MM.1S (cell line): ENCODE results near the gene CD9.

Experiments used
- EZH2 ChIP-seq: fragments of 300-600 bp; sonication (generic); optimal IDR thresholded peaks from 2 replicates; pipeline ENCODE3; 2017; ENCODE audit warnings: low read depth, mild to moderate bottlenecking, antibody characterized with exemption, low read length, mixed read lengths
- EZH2phosphoT487 ChIP-seq: fragments of 300-600 bp; sonication (generic); IDR thresholded peaks from 2 replicates; pipeline ENCODE4 v1.6.1; 2018; ENCODE audit warnings: antibody characterized with exemption, low read length
- TF ChIP-seq, protein P1 (sequence below): fragments of 300-600 bp; sonication (generic); IDR thresholded peaks from 2 replicates; pipeline ENCODE4 v1.5.1; 2016; ENCODE audit warnings: antibody characterized with exemption, low read length, mixed read lengths

DNA sequence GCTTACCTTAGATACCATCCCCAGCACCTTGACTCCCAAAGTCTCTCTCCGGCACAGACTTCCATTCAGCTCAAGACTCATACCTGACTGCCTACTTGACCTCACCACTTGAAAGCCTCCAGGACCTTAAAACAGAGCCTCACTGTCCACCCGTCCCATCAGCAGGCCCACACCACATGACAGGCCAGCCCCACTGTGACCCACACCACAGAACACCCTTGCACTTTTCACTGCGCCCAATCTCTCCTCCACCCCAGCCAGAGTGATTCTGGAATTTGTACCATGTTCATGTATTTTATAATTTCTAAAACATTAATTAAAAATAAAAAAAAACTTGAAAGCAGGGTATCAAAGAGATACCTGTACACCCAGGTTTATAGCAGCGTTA lies 82.2 kb downstream of the CD9 start:
- TF ChIP-seq, protein P1, sequence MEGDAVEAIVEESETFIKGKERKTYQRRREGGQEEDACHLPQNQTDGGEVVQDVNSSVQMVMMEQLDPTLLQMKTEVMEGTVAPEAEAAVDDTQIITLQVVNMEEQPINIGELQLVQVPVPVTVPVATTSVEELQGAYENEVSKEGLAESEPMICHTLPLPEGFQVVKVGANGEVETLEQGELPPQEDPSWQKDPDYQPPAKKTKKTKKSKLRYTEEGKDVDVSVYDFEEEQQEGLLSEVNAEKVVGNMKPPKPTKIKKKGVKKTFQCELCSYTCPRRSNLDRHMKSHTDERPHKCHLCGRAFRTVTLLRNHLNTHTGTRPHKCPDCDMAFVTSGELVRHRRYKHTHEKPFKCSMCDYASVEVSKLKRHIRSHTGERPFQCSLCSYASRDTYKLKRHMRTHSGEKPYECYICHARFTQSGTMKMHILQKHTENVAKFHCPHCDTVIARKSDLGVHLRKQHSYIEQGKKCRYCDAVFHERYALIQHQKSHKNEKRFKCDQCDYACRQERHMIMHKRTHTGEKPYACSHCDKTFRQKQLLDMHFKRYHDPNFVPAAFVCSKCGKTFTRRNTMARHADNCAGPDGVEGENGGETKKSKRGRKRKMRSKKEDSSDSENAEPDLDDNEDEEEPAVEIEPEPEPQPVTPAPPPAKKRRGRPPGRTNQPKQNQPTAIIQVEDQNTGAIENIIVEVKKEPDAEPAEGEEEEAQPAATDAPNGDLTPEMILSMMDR, result no peak
- TF ChIP-seq EZH2 (no peak), EZH2phosphoT487 (no peak)
